HepG2 (cell line): ENCODE data around the gene CDV3. TPM values are rescaled to one million over a fixed set of nuclear protein-coding genes. Genes with fewer than 3 reads are reported as not detected.
"Not testable (repeated sequence)": the region's sequence is repeated elsewhere in the genome, so short reads cannot be mapped to it uniquely, and the experiment has no call there.

Source experiments
- ATAC-seq: fragments of 200-7000 bp; cut with Tn5 transposase; 3 replicates; pipeline ENCODE4 v1.9.1; 2020; ENCODE audit warnings: mild to moderate bottlenecking, moderate library complexity
- BruUV-seq: library from RNA; stranded (reverse); fragments of 400-500 nt; replicated peaks from 2 replicates; lab custom pipeline; 2021; lab: Mats Ljungman, UMichigan
- CTCF ChIA-PET: fragments of 300-600 bp; formaldehyde crosslinking; extraction: SDS; loops from one replicate; lab custom pipeline; 2021; ENCODE audit warnings: low total read pairs, inconsistent platforms, low intra/inter-chr PET ratio; lab: Yijun Ruan, JAX
- POLR2A ChIA-PET: fragments of 350-600 bp; sonication (Branson Sonifier 250); formaldehyde crosslinking; loops from one replicate; lab custom pipeline; 2020; ENCODE audit warnings: antibody characterized with exemption, inconsistent platforms; lab: Yijun Ruan, JAX
- DNase-seq: peaks from one replicate; pipeline ENCODE4 v3.0.0-alpha.2; 2015; ENCODE audit warnings: low spot score
- FAIRE-seq: peaks from 3 replicates; lab custom pipeline; 2011; peaks lifted over from hg19 to GRCh38; lab: Jason Lieb, UNC
- H2AFZ ChIP-seq: one replicate; pipeline ENCODE4 v1.6.1; 2011; ENCODE audit warnings: low read length, inconsistent platforms
- H3K27ac ChIP-seq: fragments of 300-600 bp; 3 replicates; pipeline ENCODE4 v1.8.0; 2011; ENCODE audit warnings: mixed run types, mild to moderate bottlenecking, mixed read lengths, low read length, inconsistent platforms; ENCODE audit not compliant: insufficient read depth; ENCODE audit errors: extremely low read length
- H3K27me3 ChIP-seq, 2 experiments: fragments of 200-600 bp in 1 of 2; 2 replicates in 1 of 2; 3 replicates in 1 of 2; pipeline versions ENCODE4 v1.6.0 to v1.8.0; 2011; ENCODE audit warnings: low read length in 2 of 2, mild to moderate bottlenecking in 2 of 2, moderate library complexity in 2 of 2, inconsistent platforms in 1 of 2; ENCODE audit not compliant: insufficient read depth in 2 of 2, control insufficient read depth in 1 of 2
- H3K36me3 ChIP-seq, 2 experiments: fragments of 200-600 bp in 1 of 2; replicated peaks in 1 of 2; 2 replicates in 1 of 2; 3 replicates in 1 of 2; pipeline versions ENCODE4 v1.5.1 to v1.8.0; 2011; ENCODE audit warnings: low read length in 2 of 2, inconsistent platforms in 1 of 2; ENCODE audit not compliant: insufficient read depth in 2 of 2, control insufficient read depth in 1 of 2
- H3K4me1 ChIP-seq: 2 replicates; pipeline ENCODE4 v1.5.1; 2012; ENCODE audit warnings: low read length, inconsistent platforms; ENCODE audit not compliant: insufficient read depth
- H3K4me2 ChIP-seq: 2 replicates; pipeline ENCODE4 v1.6.0; 2011; ENCODE audit warnings: low read depth, low read length, inconsistent platforms
- H3K4me3 ChIP-seq, 3 experiments: fragments of 200-600 bp in 1 of 3; sonication (generic), shearing (Covaris generic) in 1 of 3; replicated peaks in 1 of 3; 2 replicates each; pipeline ENCODE4 v1.5.1; 2011 to 2016; ENCODE audit warnings: low read length in 3 of 3, inconsistent platforms in 2 of 3, low read depth in 2 of 3, mild to moderate bottlenecking in 2 of 3, control low read depth in 1 of 3, mixed read lengths in 1 of 3; ENCODE audit not compliant: insufficient read depth in 1 of 3
- H3K79me2 ChIP-seq: one replicate; pipeline ENCODE4 v1.6.1; 2011; ENCODE audit warnings: low read length, inconsistent platforms; ENCODE audit not compliant: insufficient read depth
- H3K9ac ChIP-seq: 2 replicates; pipeline ENCODE4 v1.6.0; 2011; ENCODE audit warnings: mild to moderate bottlenecking, low read depth, low read length, inconsistent platforms; ENCODE audit not compliant: insufficient read depth
- H3K9me3 ChIP-seq: 2 replicates; pipeline ENCODE4 v1.5.1; 2012; ENCODE audit warnings: mild to moderate bottlenecking, low read length
- H4K20me1 ChIP-seq: 2 replicates; pipeline ENCODE4 v1.6.0; 2011; ENCODE audit warnings: inconsistent platforms, mild to moderate bottlenecking, low read length, moderate library complexity; ENCODE audit not compliant: insufficient read depth
- ATF3 ChIP-seq: sonication (generic); formaldehyde crosslinking; IDR thresholded peaks from 2 replicates; pipeline ENCODE4 v1.4.0; 2020; ENCODE audit warnings: missing genetic modification reagents
- BCL6 ChIP-seq: IDR thresholded peaks from 2 replicates; pipeline ENCODE4 v1.6.1; 2016; ENCODE audit warnings: missing genetic modification reagents, missing compliant biosample characterization
- HMG20A ChIP-seq: IDR thresholded peaks from 2 replicates; pipeline ENCODE4 v1.6.1; 2016; ENCODE audit warnings: borderline replicate concordance
- IRF2 ChIP-seq: IDR thresholded peaks from 2 replicates; pipeline ENCODE4 v1.6.1; 2018; ENCODE audit warnings: missing genetic modification reagents, missing compliant biosample characterization
- KAT8 ChIP-seq: IDR thresholded peaks from 2 replicates; pipeline ENCODE4 v1.6.1; 2016; ENCODE audit warnings: missing genetic modification reagents, missing compliant biosample characterization
- NCOR1 ChIP-seq: fragments of 200-600 bp; sonication (generic); IDR thresholded peaks from 2 replicates; pipeline ENCODE4 v1.7.0; 2017; ENCODE audit warnings: antibody characterized with exemption, low read length, borderline replicate concordance
- PAXIP1 ChIP-seq: sonication (generic); formaldehyde crosslinking; conservative IDR thresholded peaks from 2 replicates; pipeline ENCODE4 v1.4.0; 2020; ENCODE audit warnings: mild to moderate bottlenecking, missing genetic modification reagents, moderate library complexity
- SAP130 ChIP-seq: IDR thresholded peaks from 2 replicates; pipeline ENCODE4 v1.6.1; 2016; ENCODE audit warnings: low read depth
- SKI ChIP-seq: fragments of 450-650 bp; IDR thresholded peaks from one replicate; pipeline ENCODE4 v1.6.1; 2018; ENCODE audit warnings: mild to moderate bottlenecking; ENCODE audit not compliant: partially characterized antibody
- SPEN ChIP-seq: sonication (generic); formaldehyde crosslinking; IDR thresholded peaks from 2 replicates; pipeline ENCODE4 v1.5.1; 2020; ENCODE audit warnings: low read depth, mild to moderate bottlenecking, missing genetic modification reagents
- TBX2 ChIP-seq: sonication (generic); formaldehyde crosslinking; IDR thresholded peaks from 2 replicates; pipeline ENCODE4 v1.5.0; 2020; ENCODE audit warnings: missing genetic modification reagents, mild to moderate bottlenecking, borderline replicate concordance
- TEAD3 ChIP-seq: optimal IDR thresholded peaks from 2 replicates; pipeline ENCODE3; 2016; ENCODE audit warnings: borderline replicate concordance
- THAP11 ChIP-seq: IDR thresholded peaks from 2 replicates; pipeline ENCODE4 v1.6.1; 2016; ENCODE audit warnings: missing biosample characterization, missing genetic modification reagents
- ZBTB25 ChIP-seq: IDR thresholded peaks from 2 replicates; pipeline ENCODE4 v1.6.1; 2018; ENCODE audit warnings: missing genetic modification reagents
- ZBTB26 ChIP-seq: IDR thresholded peaks from 2 replicates; pipeline ENCODE4 v1.6.1; 2016; ENCODE audit warnings: missing compliant biosample characterization, missing genetic modification reagents, borderline replicate concordance
- ZMYM4 ChIP-seq: sonication (generic); formaldehyde crosslinking; IDR thresholded peaks from 2 replicates; pipeline ENCODE4 v1.8.1; 2023; ENCODE audit warnings: mild to moderate bottlenecking, missing genetic modification reagents
- ZNF292 ChIP-seq: sonication (generic); formaldehyde crosslinking; IDR thresholded peaks from 2 replicates; pipeline ENCODE4 v1.8.1; 2022; ENCODE audit warnings: mild to moderate bottlenecking, low read depth, missing genetic modification reagents, borderline replicate concordance
- ZNF441 ChIP-seq: sonication (generic); formaldehyde crosslinking; IDR thresholded peaks from 2 replicates; pipeline ENCODE4 v1.7.0; 2021; ENCODE audit warnings: missing genetic modification reagents, borderline replicate concordance
- ZSCAN25 ChIP-seq: sonication (generic); formaldehyde crosslinking; IDR thresholded peaks from 2 replicates; pipeline ENCODE4 v1.8.0; 2022; ENCODE audit warnings: mild to moderate bottlenecking, missing genetic modification reagents
- ZSCAN9 ChIP-seq: IDR thresholded peaks from 2 replicates; pipeline ENCODE4 v1.6.1; 2016; ENCODE audit warnings: borderline replicate concordance
- WGBS: methylation state at CpG from one replicate; pipeline ENCODE4 v1.1.6; 2017; ENCODE audit warnings: low lambda C conversion rate; 5-methylcytosine and 5-hydroxymethylcytosine counted together
- in situ Hi-C: cut with HindIII; loops from 2 replicates; pipeline ENCODE4 v1.10.0; 2017; ENCODE audit warnings: low pct_unique_long_range_greater_than_20kb; ENCODE audit not compliant: extremely low pct_ligation_motif_present
- intact Hi-C: fragments of 100-400 bp; cut with micrococcal nuclease; formaldehyde crosslinking; loops from one replicate; pipeline ENCODE4 v1.10.0; 2022; ENCODE audit not compliant: unreplicated experiment
- polyA plus RNA-seq, 8 experiments: library from polyadenylated mRNA; depleted of rRNA in 3 of 8; stranded (reverse) in 7 of 8; unstranded in 1 of 8; fragments of >200 nt; fragmentation: Illumina TruSeq in 4 of 8; extraction: Trizol in 4 of 8; gene quantifications; 2 replicates each; pipeline versions ENCODE4 v1.2.1 to v1.2.3, GENCODE V29; 2011 to 2016; ENCODE audit warnings: low read depth in 4 of 8, missing spikeins in 1 of 8, mixed read lengths in 1 of 8; ENCODE audit not compliant: insufficient read depth in 1 of 8
- total RNA-seq, 5 experiments: library from RNA; depleted of rRNA; stranded (reverse); fragments of >200 nt; fragmentation: Illumina TruSeq; extraction: Trizol; gene quantifications; 2 replicates each; pipeline ENCODE4 v1.2.3, GENCODE V29; 2016; ENCODE audit warnings: low read depth in 1 of 5

CDV3 gene
- total and polyA plus RNA-seq, 2 of the 13 experiments (the other 11 are each of a cell fraction or from before 2014, with no cell fraction given), result 46.6 to 145 TPM

DNA sequence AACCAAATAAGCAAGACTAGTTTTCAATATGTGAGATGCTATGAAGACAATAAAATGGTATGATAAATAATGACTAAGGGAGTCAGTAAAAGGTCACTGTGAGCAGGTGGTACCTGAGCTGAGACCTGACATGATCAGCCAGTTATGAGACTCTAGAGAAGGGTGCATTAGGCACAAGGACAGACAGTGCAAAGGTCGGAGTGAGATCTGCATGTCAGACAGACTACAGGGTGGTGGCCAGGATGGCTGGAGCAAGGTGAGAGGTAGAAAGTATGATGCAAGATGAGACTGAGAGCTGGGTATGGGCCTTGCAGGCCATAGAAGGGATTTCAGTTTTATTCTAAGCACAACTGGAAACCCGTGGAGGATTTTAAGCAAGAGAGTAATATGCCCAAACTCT lies 28.5 kb upstream of the CDV3 start:
- H3K4me3 ChIP-seq, BruUV-seq, H3K79me2 ChIP-seq, CTCF ChIA-PET, H3K9me3 ChIP-seq, in situ Hi-C loops, H3K27ac ChIP-seq, H2AFZ ChIP-seq, H4K20me1 ChIP-seq, H3K36me3 ChIP-seq, H3K4me2 ChIP-seq, H3K27me3 ChIP-seq, H3K9ac ChIP-seq, intact Hi-C loops: not testable (repeated sequence)
- POLR2A ChIA-PET, result interaction anchor here (0.9 to 1.1 kb wide), 2 partner anchors 9 to 28 kb away, joined by 3 read pairs; partner anchors contain the start of gene CDV3
- FAIRE-seq (peak; percentile 90), ATAC-seq (peak; percentile 92), DNase-seq (peak; percentile 78)
- peaks cover 76% of the 10 kb centered on the region for H3K4me1 ChIP-seq
- 2% methylated on average over 2 of the region's 2 CpGs for WGBS
- peak; percentile 47; the same call in 1 of the 2 replicates for TF ChIP-seq KAT8 (CRISPR knock-in tag)
- TF ChIP-seq ZSCAN9 (CRISPR knock-in tag), result peak; percentile 47; the same call in 1 of the 2 replicates
- TF ChIP-seq ATF3 (CRISPR knock-in tag), result peak; percentile 53; the same call in 1 of the 2 replicates
- TF ChIP-seq NCOR1, result peak; percentile 26; the same call in 1 of the 2 replicates
- peak; percentile 46; the same call in 1 of the 2 replicates for TF ChIP-seq ZMYM4
- TF ChIP-seq TBX2 (CRISPR knock-in tag), result 0 out of 2 replicates have a peak, but pooled peaks have one; percentile 22
- TF ChIP-seq PAXIP1 (CRISPR knock-in tag), result 0 out of 2 replicates have a peak, but pooled peaks have one; percentile 28
- TF ChIP-seq ZSCAN25 (CRISPR knock-in tag), result peak; percentile 58; the same call in 1 of the 2 replicates
- 0 out of 2 replicates have a peak, but pooled peaks have one; percentile 48 for TF ChIP-seq ZBTB26 (CRISPR knock-in tag)
- TF ChIP-seq ZBTB25 (CRISPR knock-in tag), result peak; percentile 35; the same call in 1 of the 2 replicates
- TF ChIP-seq ZNF292, result peak; percentile 59; the same call in 1 of the 2 replicates
- TF ChIP-seq IRF2, result 0 out of 2 replicates have a peak, but pooled peaks have one; percentile 28
- peak; percentile 79 for TF ChIP-seq HMG20A
- 0 out of 2 replicates have a peak, but pooled peaks have one; percentile 22 for TF ChIP-seq SPEN (CRISPR knock-in tag)
- 0 out of 2 replicates have a peak, but pooled peaks have one; percentile 45 for TF ChIP-seq THAP11 (CRISPR knock-in tag)
- peak; percentile 25; the same call in 1 of the 2 replicates for TF ChIP-seq SAP130 (CRISPR knock-in tag)
- TF ChIP-seq TEAD3 (CRISPR knock-in tag), result peak; percentile 50
- TF ChIP-seq SKI, result peak; percentile 81
- TF ChIP-seq ZNF441, result peak; percentile 30; the same call in 1 of the 2 replicates
- peak; percentile 32; the same call in 1 of the 2 replicates for TF ChIP-seq BCL6
